ENCODE results near the gene ZBTB7A. TPM values are rescaled to one million over a fixed set of nuclear protein-coding genes. Genes with fewer than 3 reads are reported as not detected.

The ZBTB7A gene
- total RNA-seq, 2 donors from 2014 or later = 30.9 to 31.3 TPM

DNA sequence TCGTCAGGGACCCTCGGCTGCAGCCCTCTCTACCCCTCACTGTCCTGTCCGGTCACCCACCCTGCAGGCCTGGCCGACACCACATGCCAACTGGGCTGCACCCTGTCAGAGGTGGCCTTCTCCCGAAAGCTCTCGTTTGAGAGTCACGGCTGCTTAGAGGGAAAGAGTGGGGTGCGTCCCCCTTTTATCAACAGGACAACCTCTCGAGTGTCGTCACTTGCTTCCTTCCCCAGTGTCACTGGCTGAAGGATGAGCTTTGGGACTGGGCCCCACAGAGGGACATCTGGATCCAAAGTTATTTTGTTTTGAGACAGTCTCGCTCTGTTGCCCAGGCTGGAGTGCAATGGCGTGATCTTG, 28.8 kb upstream of the ZBTB7A start:
- ATAC-seq (no peak), DNase-seq (no peak)
- Histone ChIP-seq H3K27ac (no peak overlapping the region), H3K4me1 (no peaks in the 10 kb centered on the region), H3K4me3 (no peak overlapping the region), H3K27me3 (no peaks in the 10 kb centered on the region), H3K9me3 (no peaks in the 10 kb centered on the region), H3K36me3 (replicated peaks in 1 of 2; ENCODE audit: insufficient read depth in 1 of 2, low read depth in 2 of 2) (peaks cover 0 to 9% of the 10 kb centered on the region in 2 donors)
- TF ChIP-seq, protein P1, sequence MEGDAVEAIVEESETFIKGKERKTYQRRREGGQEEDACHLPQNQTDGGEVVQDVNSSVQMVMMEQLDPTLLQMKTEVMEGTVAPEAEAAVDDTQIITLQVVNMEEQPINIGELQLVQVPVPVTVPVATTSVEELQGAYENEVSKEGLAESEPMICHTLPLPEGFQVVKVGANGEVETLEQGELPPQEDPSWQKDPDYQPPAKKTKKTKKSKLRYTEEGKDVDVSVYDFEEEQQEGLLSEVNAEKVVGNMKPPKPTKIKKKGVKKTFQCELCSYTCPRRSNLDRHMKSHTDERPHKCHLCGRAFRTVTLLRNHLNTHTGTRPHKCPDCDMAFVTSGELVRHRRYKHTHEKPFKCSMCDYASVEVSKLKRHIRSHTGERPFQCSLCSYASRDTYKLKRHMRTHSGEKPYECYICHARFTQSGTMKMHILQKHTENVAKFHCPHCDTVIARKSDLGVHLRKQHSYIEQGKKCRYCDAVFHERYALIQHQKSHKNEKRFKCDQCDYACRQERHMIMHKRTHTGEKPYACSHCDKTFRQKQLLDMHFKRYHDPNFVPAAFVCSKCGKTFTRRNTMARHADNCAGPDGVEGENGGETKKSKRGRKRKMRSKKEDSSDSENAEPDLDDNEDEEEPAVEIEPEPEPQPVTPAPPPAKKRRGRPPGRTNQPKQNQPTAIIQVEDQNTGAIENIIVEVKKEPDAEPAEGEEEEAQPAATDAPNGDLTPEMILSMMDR (IDR thresholded peaks at IDR 0.05) = no peak
- no peak for TF ChIP-seq POLR2A (IDR thresholded peaks at IDR 0.05)
- 94 to 95% methylated on average over 10 to 12 of the region's 12 CpGs for WGBS, 2 donors
- intact Hi-C loops (cut with DNase I) = no loop called here

DNA sequence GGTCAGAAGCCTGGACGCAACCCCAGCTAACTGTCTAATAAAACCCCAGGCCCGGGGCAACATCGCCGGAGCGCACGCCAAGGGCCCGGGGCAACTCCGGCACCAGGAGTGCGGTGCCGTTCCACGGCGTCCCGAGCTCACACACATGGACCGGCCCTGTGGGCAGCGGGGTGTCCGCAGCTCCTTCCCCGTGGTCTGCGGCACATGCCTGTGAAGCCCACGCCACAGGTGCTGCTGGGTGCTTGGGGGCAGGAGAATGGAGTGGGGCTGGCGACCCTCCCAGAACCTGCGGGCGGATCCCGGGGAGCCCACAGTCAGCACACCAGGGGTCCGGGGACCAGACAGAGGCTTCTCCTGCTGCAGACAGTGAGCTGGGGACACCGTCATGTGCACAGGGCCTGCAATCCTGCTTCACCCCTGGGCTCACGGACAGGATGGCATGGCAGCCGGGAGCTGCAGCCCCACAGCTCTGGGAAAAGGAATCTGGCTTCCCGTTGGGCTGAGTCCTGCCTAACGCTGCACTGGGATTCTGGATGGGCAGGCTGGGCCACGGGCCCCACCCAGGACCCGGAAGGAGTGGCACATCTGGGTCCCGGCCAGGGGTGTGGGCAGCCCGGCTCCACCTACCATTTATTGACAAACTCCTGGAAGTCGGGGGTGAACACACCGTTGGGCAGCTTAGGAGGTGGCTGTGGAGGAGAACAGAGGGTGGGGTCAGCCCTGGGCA, 28.2 kb upstream of the ZBTB7A start:
- no peak overlapping the region for H3K4me3 ChIP-seq
- DNase-seq (no peak), ATAC-seq (no peak)
- intact Hi-C loops (cut with DNase I) = no loop called here
- WGBS, 2 donors = 94% methylated on average over 33 of the region's 35 CpGs; no CpG with 5 or more reads in 1 of the 2 donors
- TF ChIP-seq POLR2A (IDR thresholded peaks at IDR 0.05) = no peak
- TF ChIP-seq, protein P1 (IDR thresholded peaks at IDR 0.05) = no peak
- peaks cover 0 to 9% of the 10 kb centered on the region in 2 donors for H3K36me3 ChIP-seq (replicated peaks in 1 of 2; ENCODE audit: insufficient read depth in 1 of 2, low read depth in 2 of 2)
- H3K4me1 ChIP-seq = no peaks in the 10 kb centered on the region
- no peaks in the 10 kb centered on the region for H3K9me3 ChIP-seq
- H3K27me3 ChIP-seq = no peaks in the 10 kb centered on the region
- no peak overlapping the region for H3K27ac ChIP-seq

DNA sequence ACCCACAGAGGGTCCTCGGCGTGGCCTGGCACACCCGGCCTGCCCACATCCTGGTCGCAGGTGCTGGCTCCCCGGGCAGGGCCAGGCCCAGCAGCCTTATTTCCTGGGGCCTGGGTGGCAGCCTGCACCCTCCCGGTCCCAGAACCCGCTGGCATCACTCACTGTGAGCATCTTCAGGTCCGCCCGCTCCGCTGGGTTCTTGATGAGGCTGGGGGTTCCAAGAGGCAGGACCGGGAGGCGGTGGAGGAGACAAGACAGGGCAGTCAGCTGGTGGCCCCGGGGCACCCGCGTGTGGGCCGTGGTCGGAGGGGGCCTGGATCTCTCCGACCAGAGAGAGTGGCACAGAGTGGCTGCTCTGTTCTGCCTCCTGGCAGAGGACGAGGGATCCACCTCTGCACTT, 27.6 kb upstream of the ZBTB7A start:
- DNase-seq = no peak
- Histone ChIP-seq H3K27me3 (no peaks in the 10 kb centered on the region), H3K4me3 (no peak overlapping the region), H3K27ac (no peak overlapping the region), H3K9me3 (no peaks in the 10 kb centered on the region), H3K4me1 (no peaks in the 10 kb centered on the region), H3K36me3 (replicated peaks in 1 of 2; ENCODE audit: insufficient read depth in 1 of 2, low read depth in 2 of 2) (peaks cover 0 to 7% of the 10 kb centered on the region in 2 donors)
- intact Hi-C loops (cut with DNase I) = no loop called here
- no peak for ATAC-seq
- TF ChIP-seq POLR2A (IDR thresholded peaks at IDR 0.05) = no peak
- TF ChIP-seq, protein P1 (IDR thresholded peaks at IDR 0.05) = no peak
- 93% methylated on average over 4 of the region's 19 CpGs; no CpG with 5 or more reads in 1 of the 2 donors for WGBS, 2 donors

DNA sequence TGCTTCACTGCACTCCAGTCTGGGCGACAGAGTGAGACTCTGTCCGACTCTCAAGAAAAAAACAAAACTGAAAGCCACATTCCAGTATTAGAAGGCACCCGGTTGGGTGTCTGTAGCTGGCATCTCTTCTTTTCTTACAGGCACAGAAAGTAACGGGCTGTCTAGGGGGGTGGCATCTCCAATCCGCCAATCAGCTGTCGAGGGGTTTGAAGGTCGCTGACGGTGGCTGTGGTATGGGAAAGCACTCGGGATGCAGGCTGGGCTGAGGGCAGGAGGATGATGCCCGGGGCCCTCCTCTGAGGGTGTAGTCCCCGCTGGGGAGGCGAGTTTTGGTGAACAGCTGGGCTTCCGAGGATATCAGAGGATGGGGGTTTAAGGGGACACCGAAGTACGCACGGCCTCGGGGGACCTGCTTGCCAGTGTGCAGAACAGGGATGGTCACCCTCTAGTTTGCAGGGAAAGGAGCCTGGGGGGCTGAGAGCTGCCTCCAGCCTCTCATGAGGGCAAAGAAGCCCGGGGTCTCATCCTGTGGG, 27.0 kb upstream of the ZBTB7A start:
- H3K36me3 ChIP-seq (replicated peaks in 1 of 2; ENCODE audit: insufficient read depth in 1 of 2, low read depth in 2 of 2) = peaks cover 0 to 4% of the 10 kb centered on the region in 2 donors
- 92 to 95% methylated on average over 5 to 18 of the region's 18 CpGs for WGBS, 2 donors
- intact Hi-C loops (cut with DNase I) = no loop called here
- H3K4me1 ChIP-seq = no peaks in the 10 kb centered on the region
- no peak overlapping the region for H3K4me3 ChIP-seq
- no peaks in the 10 kb centered on the region for H3K9me3 ChIP-seq
- no peak overlapping the region for H3K27ac ChIP-seq
- DNase-seq = no peak
- TF ChIP-seq POLR2A (IDR thresholded peaks at IDR 0.05) = no peak
- TF ChIP-seq, protein P1 (IDR thresholded peaks at IDR 0.05) = no peak
- H3K27me3 ChIP-seq = no peaks in the 10 kb centered on the region
- no peak for ATAC-seq
